Measurements from ENCODE around the gene CAPN12.

CAPN12 gene

GRCh38 chr19:38693380-38694223, 50.7 kb downstream of the CAPN12 start:
- peak; percentile 37 for DNase-seq (ENCODE audit: low spot score)

GRCh38 chr19:38692458-38693379, 51.6 kb downstream of the CAPN12 start:
- DNase-seq (ENCODE audit: low spot score), result no peak

GRCh38 chr19:38691938-38692457, 52.3 kb downstream of the CAPN12 start:
- no peak for DNase-seq (ENCODE audit: low spot score)

- no peak for DNase-seq (ENCODE audit: low spot score)
Observed at GRCh38 chr19:38690832-38691231, 53.4 kb downstream of the CAPN12 start.

GRCh38 chr19:38690146-38690545, 54.1 kb downstream of the CAPN12 start:
- DNase-seq (ENCODE audit: low spot score), result no peak

GRCh38 chr19:38687837-38688378, 56.4 kb downstream of the CAPN12 start:
- no peak for DNase-seq (ENCODE audit: low spot score)

GRCh38 chr19:38686530-38686888, 57.8 kb downstream of the CAPN12 start:
- no peak for DNase-seq (ENCODE audit: low spot score)

GRCh38 chr19:38685666-38686529, 58.4 kb downstream of the CAPN12 start:
- peak; percentile 47 for DNase-seq (ENCODE audit: low spot score)

- DNase-seq (ENCODE audit: low spot score), result no peak
Observed at GRCh38 chr19:38684862-38685665, 59.2 kb downstream of the CAPN12 start.

GRCh38 chr19:38684078-38684861, 60.0 kb downstream of the CAPN12 start:
- peak; percentile 94 for DNase-seq (ENCODE audit: low spot score)

- peak; percentile 97 for DNase-seq (ENCODE audit: low spot score)
Observed at GRCh38 chr19:38683393-38684077, 60.7 kb downstream of the CAPN12 start.

GRCh38 chr19:38682872-38683392, 61.3 kb downstream of the CAPN12 start:
- DNase-seq (ENCODE audit: low spot score), result peak; percentile 48

GRCh38 chr19:38682195-38682867, 61.9 kb downstream of the CAPN12 start:
- DNase-seq (ENCODE audit: low spot score), result no peak
